HG03064 (cell line): ENCODE data around the gene MAP3K6.

Experiments used
- ATAC-seq: cut with Tn5 transposase; IDR thresholded peaks from one replicate; pipeline ENCODE4 v1.9.1; 2021; ENCODE audit warnings: low read depth; ENCODE audit not compliant: unreplicated experiment

The MAP3K6 gene

DNA sequence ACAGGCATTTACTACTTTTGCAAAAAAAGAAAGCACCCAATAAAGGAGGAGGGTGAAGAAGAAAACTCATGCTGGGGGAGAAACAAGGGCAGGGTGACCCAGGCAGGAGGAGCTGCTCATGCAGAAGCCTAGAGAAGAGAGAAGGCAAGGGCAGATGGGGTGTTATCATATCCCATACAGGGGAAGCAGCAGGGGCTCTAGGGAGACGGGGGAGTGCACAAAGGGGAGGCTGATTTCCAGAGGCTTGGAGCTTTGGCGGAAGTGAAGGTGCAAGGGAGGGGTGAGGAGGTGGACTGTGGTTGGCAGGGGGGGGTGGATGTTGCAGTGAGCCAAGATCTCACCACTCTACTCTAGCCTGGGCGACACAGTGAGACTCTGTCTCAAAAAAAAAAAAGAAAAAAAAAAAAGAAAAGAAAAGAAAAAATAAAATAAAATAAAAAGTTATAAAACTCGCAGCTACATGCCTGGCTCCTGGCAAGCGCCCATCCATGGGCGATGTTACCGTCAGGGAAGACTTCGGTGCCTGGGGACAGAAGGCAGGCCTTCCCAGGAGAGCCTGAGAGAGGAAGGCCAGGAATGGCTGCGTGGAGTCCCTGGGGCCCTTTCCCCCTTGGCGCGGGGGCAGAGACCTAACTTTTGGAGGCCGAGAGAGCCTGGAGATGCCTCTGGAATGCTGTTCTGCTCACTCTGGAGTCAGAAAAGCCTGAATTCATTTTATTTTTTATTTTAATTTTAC is 11.2 kb upstream of the MAP3K6 start:
- ATAC-seq: no peak

GRCh38 chr1:27374362-27375086 is 7.8 kb upstream of the MAP3K6 start, which contains the start of gene FCN3:
Gene FCN3 (minus strand): TSS chr1:27374824. CDS start chr1:27374818, 6 bp downstream.
- ATAC-seq: no peak

GRCh38 chr1:27372808-27373690 is 6.3 kb upstream of the MAP3K6 start:
- ATAC-seq: no peak

DNA sequence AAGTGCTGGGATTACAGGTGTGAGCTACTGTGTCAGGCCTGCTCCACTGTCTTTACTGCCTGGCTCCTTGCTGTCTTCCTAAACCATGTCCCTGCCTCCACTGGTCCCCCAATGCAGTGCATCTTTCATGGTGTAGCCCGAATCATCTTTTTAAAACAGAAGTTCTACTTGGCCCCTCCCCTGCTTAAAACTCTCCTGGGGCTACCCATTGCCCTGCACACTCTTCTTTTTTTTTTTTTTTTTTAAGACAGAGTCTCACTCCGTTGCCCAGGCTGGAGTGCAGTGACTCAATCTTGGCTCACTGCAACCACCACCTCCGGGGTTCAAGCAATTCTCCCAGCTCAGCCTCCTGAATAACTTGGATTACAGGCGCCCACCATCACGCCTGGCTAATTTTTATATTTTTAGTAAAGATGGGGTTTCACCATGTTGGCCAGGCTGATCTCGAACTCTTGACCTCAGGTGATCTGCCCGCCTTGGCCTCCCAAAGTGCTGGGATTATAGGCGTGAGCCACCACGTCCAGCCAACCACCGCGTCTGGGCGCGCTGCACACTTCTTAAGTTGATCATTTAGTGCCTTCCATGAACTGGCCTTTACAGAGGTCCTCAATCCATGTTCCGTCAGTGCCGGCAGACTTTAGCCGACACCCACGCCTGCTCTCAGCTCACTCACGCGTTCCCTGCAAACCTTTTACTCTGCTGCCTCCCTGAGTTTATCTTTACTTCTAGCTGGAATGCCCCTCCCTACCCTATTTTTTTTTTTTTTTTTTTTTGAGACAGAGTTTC is 5.5 kb upstream of the MAP3K6 start:
- ATAC-seq: no peak

GRCh38 chr1:27368869-27369582 is 2.3 kb upstream of the MAP3K6 start:
- ATAC-seq: no peak

- ATAC-seq: no peak
Observed at GRCh38 chr1:27367160-27367650, 444 bp upstream of the MAP3K6 start.

GRCh38 chr1:27366113-27366410 is 699 bp downstream of the MAP3K6 start:
- no peak for ATAC-seq

- no peak for ATAC-seq
Observed at GRCh38 chr1:27365372-27366112, 1.2 kb downstream of the MAP3K6 start.

DNA sequence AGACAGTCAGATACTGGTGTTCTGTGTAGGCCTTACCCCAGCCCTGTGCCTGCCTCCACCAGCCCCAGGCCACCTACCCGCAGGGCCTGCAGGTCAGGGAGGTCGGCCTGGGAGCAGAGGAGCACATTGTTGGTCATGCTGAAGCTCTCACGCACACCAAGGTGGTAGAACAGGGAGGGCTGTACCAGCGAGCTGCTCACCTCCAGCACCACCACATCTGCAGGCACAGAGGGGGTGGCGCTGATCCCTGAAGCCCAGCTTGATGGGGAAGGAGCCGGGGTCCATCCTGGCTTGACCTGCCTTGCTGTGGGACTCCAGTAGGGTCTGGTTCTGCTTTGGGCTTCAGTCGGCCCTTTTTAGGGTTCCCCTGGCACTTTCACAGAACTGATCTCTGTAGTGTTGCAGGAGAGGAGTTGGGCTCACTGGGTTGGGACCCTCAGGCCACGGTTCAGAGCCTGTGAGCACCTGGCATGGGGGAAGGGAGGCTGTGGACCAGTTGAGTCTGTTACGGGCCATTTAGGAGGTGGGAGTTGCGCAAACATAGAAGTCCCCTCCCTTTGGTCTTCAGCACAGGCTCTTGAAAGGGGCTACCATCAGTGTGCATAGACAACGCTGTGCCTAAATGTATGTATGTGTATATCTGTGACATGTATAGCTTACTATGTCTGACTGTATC is 1.9 kb downstream of the MAP3K6 start:
- ATAC-seq: no peak

- no peak for ATAC-seq
Observed at GRCh38 chr1:27363766-27364695, 2.7 kb downstream of the MAP3K6 start.

- no peak for ATAC-seq
Observed at GRCh38 chr1:27361553-27361952, 5.2 kb downstream of the MAP3K6 start.

DNA sequence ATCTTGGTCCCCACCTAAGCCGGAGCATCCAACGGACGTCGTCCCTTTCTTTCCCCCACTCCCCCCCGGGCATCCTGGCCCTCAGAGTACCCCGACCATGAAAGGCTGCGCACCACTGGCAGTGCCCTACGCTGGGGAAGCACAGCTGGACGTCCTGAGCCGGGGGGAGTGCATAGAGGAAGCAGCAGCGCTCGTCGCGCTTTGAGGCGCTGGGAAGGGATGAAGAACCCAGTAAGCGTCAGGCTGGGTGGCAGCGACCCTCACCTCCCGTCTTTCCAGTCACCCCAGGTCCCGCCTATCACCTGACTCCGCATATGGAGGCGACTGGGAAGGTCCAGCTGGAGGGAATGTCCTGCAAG is 5.7 kb downstream of the MAP3K6 start:
- ATAC-seq: no peak

DNA sequence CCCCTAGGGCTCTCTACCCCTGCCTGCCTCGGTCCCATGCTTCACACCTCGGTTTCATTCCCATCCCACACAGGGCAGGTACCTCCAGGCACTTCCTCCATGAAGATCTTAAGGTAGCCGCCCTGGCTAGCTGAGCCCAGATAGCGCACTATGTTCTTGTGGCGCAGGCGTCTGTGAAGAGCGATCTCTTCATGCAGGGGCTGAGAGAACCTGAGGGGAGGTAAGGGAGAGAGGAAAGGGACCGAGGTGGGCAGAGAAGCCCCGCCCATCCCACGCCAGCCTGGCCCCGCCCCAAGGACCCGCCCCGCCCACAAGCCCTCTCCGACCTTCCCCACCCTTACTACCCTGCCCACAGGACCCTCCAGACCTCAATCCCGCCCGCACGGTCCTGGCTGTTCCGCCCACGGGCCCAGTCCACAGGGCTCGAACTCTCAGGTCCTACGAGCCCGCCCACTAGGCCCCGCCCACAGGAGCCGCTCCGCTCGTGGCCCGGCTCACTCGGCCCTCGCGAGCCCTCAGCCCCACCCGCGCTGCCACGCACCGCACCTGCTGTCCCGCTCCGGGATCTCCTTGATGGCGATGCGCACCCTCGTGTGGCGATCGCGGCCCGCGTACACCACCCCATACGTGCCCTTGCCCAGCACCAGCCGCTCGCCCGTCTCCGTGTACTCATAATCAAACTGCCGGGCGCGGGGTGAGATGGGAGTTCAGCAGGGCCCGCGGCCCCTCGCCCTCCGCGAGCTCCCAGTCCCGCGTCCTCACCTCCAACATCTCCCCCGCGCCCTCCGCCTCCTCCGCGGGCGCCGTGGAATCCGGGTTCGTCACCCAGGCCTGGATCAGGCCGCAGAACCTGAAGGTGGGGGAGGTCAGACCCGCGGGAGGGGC is 6.4 kb downstream of the MAP3K6 start:
- ATAC-seq: no peak

DNA sequence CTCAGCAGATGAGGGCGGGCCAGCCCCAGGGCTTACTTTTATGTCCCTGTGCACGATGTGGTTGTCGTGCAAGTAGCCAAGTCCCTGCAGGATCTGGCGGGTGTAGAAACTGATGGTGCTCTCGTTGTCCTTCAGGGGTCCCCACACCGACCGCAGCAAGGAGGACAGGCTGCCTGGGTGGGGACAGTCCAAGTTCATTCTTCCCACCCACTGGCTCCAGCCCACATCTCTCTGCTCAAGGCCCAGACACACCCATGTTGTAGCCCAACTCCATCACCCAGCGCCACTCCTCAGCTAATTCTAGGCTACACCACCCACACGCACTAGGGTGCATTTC is 7.0 kb downstream of the MAP3K6 start:
- no peak for ATAC-seq

GRCh38 chr1:27358928-27359313 is 7.8 kb downstream of the MAP3K6 start:
- no peak for ATAC-seq

GRCh38 chr1:27358038-27358927 is 8.5 kb downstream of the MAP3K6 start:
- ATAC-seq: no peak
